GM21619 (cell line): Measurements from ENCODE around the gene HS2ST1.
A peak's percentile ranks its signal among the peaks of the same experiment; 100 is the strongest.

ENCODE experiments used
- ATAC-seq: cut with Tn5 transposase; IDR thresholded peaks from one replicate; pipeline ENCODE4 v1.9.1; 2021; ENCODE audit not compliant: unreplicated experiment

HS2ST1 gene

DNA sequence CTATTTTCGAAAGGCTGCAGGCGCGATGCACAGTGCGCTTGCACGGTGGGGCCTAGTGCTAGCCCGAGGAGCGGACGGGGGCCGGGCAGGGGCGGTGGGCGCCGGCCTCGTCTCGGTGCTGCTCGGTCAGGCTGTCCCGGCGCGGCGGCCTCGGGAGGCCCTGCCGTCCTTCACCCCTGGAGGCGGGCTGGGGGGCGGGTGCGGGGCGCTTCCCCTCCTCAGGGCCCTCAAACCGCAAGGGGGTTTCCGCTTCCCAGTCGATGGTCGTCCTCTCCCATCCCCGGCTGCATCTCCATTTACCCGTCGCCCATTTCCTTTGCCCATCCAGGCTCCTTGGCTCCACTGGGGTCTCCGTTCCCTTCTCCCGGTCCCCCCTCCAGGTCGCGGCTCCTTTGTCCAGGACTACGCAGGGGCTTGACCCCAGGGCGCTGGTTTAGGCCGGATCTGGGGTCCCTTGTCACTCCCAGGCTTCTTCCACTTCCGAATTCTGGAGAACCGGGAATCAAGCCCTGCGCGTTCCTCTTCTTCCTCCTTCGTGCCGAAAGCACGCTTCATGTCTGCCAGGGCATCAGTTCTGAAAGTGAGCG, 217.9 kb downstream of the HS2ST1 start:
- no peak for ATAC-seq

DNA sequence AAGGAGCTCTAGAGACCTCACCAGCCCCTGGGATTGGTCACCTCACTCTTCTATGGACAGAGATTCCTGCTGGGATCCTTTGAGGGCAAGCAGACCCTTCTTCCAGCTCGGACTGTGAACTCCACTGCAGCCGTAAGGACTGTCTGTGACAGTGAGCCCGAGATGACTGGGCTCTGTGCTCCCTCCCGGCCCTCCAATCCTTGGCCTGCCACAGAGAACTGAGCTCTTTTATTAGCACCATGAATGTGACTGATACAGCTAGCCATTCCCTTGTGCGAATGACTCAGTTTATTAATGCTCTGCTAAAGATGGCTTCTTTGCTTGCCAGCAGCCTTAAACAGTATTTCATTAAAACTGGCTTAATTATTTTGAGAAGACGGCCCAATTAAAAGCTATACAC, 219.6 kb downstream of the HS2ST1 start:
- ATAC-seq = no peak

DNA sequence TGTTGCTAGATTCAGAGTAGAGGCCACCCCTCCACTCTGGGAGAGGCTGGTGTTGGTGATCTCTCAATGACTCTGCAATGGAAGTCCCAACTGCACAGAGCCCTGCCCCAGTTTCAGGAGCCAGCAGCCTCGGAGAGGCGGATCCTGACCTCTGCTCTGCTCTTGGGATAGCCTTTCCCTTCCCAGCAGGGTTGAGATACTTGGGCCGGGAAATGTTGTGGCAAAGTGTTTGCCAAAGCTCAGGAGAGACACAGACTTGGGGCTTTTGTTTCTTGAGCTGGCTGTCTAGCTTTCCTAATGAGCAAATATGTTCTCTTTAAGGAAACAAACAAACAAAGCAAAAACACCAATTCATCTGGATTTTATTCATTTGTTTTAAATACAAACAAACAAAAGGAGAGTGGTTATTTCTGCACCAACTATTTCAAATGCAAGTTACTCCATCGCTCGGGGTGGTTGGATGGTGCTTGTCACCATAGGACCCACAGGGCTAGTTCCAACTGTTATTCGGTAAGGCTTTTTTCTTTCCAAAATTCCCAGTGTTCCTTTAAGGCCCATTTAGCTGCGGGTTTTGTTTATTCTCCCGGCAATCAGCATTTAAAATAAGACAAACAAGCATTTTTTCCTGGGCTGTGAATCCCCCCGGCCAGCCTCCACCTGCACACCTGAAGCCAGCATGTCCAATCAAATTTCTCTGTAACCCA, 220.3 kb downstream of the HS2ST1 start:
- ATAC-seq = no peak

DNA sequence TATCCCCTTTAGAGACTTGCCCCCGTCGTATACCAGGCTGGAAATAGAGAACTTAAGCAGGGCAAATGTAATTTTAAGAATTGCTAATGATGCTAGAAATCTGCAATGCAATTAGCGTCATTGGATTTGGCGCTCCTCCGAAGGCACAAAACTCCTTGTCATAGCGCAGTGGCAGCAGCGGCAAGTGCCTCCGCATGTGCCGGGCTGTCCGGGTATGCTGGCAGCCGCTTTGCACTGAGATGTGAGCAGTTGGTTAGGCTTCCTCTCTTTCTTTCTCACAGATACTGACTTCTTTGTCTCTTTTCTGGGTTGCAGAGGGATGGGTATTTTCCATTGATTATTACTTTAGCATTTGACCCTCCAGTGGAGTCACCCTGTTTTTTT, 220.9 kb downstream of the HS2ST1 start:
- no peak for ATAC-seq

DNA sequence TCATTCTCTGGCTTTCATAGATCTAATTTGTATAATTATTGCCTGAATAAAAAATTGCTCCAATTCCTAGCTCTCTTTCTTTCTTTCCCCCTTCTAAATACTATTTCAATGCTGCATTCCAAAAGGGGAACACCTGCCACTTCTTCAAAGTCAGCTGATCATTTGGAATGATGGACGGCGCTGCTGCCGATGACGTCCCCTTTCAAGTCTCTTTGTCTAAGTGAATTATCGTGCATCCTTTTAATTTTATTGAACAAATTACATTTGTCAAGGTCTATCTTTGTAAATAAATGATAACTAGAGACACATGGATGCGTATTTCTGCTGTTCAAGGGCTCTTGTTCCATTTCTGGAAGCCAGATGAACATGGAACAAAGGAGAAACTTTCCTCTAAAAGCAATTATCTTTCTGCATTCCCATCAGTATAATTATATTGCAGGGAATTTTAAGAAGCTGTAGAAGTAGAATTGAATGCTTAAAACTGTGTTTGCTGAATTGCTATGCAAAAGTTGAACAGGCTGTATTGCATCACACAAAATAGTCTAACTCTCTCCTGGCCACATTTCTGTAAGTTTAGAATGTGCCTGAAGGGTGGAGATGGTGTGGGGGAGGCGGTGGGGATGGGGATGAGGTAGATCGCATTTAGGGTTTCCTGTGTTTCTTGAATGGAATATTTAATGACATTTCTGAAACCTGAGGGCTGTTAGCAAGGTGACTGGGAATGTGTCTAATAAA, 222.3 kb downstream of the HS2ST1 start:
- ATAC-seq = no peak

DNA sequence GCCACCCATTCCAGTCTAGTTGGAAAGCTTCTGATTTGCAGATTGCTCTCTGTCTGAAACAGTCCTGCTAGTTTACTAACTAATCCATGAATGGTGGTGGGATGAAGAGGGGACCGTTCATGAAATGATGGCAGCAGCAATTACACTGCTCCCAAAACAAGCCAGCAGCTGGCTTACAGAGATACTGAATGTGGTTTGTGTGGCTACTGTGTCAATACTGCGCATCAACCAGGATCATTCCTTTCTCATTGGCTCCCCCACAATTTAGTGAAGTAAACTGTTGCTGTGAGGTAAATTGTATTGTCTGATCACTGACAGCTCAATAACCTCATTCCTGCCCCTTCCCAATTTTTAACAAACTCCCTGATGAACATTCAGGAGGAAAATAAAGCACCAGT, 222.9 kb downstream of the HS2ST1 start:
- ATAC-seq = no peak

DNA sequence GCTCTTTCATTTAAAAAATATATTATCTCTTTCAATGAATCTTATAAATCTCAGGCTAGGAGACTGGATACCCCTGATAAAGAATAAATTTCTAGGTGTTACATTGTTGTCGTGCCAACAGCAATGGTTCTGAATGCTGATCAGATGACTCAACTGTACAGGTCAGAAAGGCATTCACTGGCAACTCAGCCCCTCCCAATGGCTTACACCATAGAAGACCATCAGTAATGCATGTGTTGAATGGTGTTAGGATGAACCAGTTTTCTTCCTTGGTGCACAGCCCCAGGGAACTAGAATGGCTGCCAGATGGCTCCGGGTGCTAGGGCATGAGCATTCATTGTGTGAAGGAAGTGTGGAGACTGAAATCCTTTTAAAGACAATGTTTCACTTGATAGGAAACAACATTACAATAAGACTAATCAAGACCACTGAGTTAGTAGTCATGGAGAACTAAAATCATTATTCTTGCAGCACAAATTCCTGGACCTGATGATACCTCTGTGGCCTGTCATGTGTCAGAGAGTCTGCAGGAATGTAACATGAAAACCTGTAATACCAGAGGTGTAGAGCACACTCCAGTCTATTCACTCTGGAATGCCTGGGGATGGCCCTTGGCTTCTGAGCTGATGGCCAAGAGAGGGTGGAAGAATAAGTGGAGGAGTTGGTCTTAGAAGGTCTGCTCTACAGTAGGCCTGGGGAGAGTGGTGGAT, 226.6 kb downstream of the HS2ST1 start:
- ATAC-seq = no peak

DNA sequence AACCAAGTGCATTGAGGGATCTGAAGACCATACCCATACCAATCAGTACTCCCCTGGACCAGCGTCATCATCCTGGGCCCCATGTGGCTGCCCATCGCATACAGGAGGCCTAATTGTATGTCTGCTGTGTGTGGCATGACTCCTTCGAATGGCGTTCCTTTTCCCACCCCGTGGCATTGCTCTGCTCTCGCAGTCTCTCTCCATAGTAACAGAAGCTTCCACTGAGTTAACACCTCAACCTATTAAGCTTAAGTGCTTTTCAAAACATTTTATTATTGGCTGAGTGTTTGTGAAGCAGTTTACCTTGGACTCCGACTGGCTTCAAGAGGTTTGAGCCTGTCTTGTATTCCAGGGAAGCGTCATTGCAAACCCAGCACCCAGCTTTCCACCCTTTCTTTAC, 227.1 kb downstream of the HS2ST1 start:
- no peak for ATAC-seq

DNA sequence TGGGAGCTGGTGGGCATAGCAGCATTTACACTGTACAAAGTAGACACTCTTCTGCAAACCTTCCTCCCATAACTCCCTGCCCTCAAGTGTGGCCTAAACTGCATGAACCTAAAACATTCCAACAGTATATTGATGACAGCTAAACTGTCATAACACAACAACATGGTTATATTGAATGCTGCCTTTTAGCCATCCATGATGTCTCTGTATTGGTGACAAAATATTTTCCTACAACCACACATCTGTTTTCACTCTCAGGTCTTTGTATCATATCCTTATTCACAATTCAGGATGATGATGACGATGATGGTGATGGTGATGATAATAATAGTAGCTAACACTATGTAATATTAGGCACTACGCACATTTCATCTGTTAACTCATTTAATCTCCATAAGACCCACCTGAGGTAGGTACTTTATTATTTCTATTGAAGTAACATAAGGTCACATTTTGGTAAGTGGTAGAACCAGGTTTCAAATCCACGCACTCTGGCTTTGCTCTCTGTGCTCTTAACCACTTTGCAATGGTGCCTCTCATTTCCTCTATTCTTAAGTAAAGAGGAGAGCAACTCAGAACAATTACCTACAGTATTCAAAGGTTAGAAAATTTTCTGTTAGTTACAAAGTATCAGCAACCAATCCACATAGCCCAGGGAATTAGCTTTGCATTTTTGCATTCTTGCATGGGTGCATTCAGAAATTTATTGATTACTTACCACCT, 229.1 kb downstream of the HS2ST1 start:
- no peak for ATAC-seq

DNA sequence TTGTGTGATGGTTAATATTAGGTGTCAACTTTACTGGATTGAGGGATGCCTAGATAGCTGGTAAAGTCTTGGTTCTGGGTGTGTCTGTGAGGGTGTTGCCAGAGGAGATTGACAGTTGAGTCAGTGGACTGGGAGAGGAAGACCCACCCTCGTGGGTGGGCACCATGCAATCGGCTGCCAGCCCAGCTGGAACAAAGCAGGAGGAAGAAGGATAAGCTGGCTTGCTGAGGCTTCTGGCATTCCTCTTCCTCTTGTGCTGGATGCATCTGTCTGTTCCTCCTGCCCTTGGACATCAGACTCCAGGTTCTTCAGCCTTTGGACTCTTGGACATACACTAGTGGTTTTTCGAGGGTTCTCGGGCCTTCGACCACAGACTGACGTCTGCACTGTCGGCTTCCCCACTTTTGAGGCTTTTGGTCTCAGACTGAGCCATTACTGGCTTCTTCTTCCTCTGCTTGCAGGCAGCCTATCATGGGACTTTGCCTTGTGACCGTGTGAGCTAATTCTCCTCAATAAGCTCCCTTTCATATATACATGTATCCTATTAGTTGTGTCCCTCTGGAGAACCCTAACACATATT, 230.0 kb downstream of the HS2ST1 start:
- no peak for ATAC-seq

DNA sequence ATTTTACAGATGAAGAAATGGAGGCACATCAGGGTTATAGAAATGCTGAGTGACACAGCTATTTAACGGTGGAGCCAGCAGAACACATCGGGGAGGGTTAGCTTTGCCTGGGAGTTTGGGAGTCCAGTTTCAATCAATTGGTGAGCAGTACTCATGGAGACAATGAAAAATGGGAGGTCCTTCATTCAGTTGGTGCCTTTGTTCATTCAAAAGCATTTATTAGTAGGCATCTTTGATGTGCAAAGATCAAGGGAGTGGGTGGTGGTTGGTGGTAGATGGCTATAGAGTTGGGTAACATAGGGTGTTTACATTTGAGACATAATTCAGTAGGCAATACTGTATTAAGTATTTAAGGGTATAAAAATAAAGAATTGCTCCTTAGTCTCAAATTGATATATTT, 230.5 kb downstream of the HS2ST1 start:
- ATAC-seq = no peak

DNA sequence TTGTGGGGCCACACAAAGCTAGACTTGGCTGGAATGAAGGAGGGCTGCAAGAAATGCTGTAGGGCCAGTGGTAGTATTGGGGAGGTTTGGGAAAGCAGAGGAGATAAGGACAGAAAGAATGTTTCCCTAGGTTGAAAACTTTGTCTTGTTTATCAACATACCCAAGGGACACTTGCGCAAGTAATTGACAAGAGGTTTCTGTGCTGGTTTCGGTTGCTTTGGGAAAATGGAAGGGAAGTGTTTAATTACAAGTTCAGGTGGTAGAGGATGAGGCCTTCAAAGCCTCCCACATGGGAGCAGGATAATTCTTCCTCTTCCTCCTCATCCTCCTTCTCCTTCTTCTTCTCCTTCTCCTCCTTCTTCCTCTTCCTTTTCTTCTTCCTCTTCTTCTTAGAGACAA, 232.1 kb downstream of the HS2ST1 start:
- no peak for ATAC-seq

DNA sequence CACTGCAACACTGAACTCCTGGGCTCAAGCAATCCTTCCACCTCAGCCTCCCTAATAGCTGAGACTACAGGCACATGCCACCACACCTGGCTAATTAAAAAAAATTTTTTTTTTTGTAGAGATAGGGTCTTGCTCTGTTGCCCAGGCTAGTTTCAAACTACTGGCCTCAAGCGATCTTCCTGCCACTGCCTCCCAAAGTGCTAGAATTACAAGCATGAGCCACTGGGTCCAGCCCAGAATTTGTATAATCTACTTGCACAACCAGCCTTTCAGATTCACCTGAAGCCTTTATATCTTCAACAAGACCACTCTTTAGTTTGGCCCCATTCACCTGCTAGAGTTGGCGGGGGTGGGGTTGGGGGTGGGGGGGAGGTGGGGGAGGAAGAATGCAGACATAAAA, 232.6 kb downstream of the HS2ST1 start:
- no peak for ATAC-seq

DNA sequence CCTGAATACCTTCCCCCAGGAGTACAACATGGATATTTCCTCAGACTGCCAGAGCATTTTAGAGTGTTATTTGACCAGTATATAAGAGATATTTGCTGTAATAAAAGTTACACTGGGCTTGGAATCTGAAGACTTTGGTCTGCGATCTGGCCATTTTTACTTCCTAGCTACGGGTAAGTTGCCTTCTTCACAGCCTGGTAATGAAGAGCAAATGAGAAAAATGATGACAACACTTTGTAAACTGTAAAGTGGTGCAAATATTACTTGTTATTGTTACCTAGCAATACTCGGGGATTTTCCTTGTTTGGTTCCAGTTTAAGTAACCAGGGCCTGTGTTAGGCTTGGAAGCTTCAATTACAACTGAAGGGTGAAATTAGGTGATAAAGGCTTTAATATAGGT, 233.4 kb downstream of the HS2ST1 start:
- ATAC-seq = no peak

DNA sequence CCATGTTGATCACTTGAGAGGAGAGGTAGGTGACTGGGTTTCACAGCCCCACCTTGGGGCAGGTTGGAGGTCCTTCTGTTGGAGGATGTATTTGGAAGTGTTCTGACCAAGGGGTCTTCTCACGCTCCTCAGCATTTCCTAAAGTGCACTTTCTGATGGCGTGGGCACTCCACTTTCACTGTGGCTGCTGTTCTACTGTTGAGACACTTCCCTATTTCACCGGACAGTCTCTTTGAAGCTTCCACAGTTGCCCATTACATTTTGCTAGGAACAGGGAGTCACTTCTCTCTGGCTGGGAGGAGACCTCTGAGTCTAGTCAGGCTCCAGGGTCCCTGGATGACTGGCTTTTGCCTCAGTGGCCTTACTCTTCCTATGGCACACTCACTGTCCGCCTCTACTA, 234.2 kb downstream of the HS2ST1 start:
- ATAC-seq = no peak

DNA sequence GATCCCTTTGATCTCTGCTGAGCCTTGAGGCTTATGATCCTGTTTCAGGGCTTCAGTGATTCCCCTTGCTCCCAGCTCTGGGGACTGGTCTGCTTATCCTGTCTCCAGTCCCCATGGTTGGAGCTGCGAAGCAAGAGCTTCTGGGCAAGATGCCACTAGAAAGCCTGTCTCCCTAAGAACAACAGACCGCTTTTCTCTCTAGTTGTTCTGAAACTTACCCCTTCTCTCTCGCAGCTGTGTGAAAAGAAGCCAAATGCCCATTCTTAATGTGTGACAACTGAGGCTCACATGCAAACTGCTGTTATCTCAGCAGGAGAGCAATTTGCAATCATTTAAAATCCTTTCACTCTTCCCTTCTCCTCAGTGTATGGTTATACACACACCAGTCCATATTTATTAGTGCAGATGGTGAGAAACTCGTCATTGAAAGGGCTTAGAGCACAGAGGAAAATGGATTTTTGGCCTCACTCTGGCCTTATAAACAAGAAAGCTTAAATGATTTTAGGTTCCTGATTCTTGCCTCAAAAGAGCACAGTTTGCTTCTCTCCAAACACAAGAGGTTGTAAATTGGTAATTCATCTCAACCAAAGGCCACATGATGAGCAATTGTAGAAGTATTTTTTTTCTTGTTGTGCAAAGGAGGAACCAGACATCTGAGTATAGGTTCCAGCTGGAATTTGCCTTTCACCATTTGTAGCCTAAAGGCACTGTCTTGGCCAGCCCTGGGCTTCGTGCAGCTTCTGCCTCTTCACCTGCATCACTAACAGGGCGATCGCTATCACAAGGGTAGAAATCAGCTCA, 235.0 kb downstream of the HS2ST1 start:
- ATAC-seq = no peak

DNA sequence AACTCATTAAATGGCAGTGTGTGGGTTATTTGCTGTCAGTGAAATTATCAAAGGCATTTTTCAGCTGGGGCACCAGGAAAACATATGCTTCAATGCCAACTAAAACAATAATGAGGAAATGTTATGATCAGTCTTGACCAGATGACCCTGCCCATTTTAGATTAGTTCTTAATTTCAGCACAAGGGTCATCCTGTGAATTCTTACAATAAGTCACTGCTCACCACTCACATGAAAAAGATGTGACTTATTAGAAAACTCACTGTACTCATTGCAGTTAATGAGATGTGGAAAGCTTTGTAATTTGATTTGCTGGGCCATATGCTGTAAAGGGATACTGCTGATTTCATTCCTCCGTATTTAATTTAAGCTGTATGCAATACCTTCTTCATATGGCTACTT, 235.7 kb downstream of the HS2ST1 start:
- ATAC-seq = no peak

DNA sequence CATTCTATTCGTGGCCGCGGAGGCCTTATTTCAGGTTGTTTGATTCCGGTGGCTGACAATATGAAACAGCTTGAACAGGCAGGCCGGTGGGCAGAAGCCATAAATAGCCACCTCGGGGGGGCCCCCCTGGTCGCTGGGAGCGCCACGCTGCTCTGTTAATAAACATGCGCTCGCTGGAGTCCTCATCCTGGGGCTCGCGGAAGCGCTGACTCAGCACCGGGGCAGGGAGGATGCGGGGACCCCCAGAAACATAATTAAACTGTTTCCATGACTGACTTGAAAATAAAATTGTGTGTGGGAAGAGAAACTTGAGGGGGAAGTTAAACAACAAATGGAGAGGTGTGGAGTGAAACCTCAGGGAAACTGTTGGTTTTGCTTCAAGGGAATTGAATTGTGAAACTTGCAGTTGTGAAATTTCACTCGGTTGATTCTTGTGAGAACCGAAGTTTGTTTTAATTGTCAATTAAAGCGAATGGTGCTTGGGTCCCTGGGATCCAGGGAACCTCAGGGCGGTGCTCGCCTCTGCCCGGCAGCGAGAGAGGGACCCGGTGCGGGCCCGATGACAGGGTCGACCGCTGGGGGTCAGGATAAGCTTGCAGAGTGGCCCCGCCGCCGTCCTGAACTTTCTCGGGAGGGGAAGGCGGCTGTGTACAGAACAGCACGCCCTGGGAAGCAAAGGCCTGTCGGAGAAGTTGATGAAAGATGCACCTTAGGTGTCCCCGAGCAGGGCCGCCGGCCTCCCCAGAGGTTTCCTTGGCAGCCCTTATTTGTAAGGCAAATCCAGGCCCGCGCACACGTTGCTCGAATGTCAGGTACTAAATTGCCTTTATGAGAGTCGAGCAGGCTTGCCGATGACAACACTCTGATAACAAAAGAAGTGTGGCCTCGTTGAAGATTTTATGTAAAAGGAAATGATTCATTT, 237.3 kb downstream of the HS2ST1 start:
- ATAC-seq = peak; percentile 79

DNA sequence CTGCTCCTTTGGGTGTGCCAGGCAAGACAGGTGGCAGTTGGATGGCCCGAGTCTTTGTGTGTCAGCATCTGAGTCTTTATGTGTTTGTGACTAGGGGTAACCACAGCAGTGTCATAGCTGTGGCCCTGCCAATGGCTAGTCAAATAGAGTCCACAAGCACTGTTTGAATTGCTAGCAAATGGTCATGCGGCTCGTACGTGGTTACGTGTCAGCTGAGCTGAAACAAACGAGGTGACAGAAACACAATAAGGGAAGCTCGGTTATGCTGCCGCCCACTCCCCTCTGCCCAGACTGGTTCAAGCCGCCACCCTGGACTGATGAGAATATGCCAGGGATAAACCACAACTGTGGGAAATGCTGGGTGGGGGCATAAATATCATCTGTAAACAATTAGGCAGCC, 239.9 kb downstream of the HS2ST1 start:
- no peak for ATAC-seq
